Mucosa of rectum (tissue), 2 donors: ENCODE measurements around the gene ZSCAN5C.
"Not testable (repeated sequence)": the region's sequence is repeated elsewhere in the genome, so short reads cannot be mapped to it uniquely, and the experiment has no call there.

ENCODE experiments used
- H3K27ac ChIP-seq, 2 donors: one replicate each; pipeline ENCODE4 v1.7.0; 2013; ENCODE audit warnings: inconsistent platforms in 2 of 2, low read depth in 2 of 2, low read length in 2 of 2
- H3K27me3 ChIP-seq, 2 donors: one replicate each; pipeline ENCODE4 v1.7.0; 2013; ENCODE audit warnings: low read length in 2 of 2; ENCODE audit not compliant: control insufficient read depth in 2 of 2, insufficient read depth in 2 of 2
- H3K36me3 ChIP-seq, 2 donors: one replicate each; pipeline ENCODE4 v1.7.0; 2013; ENCODE audit warnings: low read length in 2 of 2; ENCODE audit not compliant: control insufficient read depth in 2 of 2, insufficient read depth in 2 of 2
- H3K4me1 ChIP-seq, 2 donors: one replicate each; pipeline ENCODE4 v1.7.0; 2013; ENCODE audit warnings: low read length in 2 of 2, mild to moderate bottlenecking in 1 of 2; ENCODE audit not compliant: control insufficient read depth in 2 of 2, insufficient read depth in 2 of 2
- H3K4me3 ChIP-seq, 2 donors: one replicate each; pipeline ENCODE4 v1.7.0; 2013; ENCODE audit warnings: low read length in 2 of 2
- H3K9ac ChIP-seq, 2 donors: one replicate each; pipeline ENCODE4 v1.7.0; 2013; ENCODE audit warnings: low read length in 2 of 2, low read depth in 1 of 2, mild to moderate bottlenecking in 1 of 2
- H3K9me3 ChIP-seq, 2 donors: one replicate each; pipeline ENCODE4 v1.7.0; 2013; ENCODE audit warnings: low read length in 2 of 2; ENCODE audit not compliant: control insufficient read depth in 2 of 2
- donor health status: healthy.
- donor health status: Normal muscosa, but diverticular disease.

ZSCAN5C gene

GRCh38 chr19:56162258-56162657 lies 39.8 kb upstream of the ZSCAN5C start:
- Histone ChIP-seq H3K9me3 (no peaks in the 10 kb centered on the region), H3K27me3 (no peaks in the 10 kb centered on the region), H3K27ac (no peak overlapping the region), H3K9ac (no peak overlapping the region), H3K36me3 (peaks cover 11 to 13% of the 10 kb centered on the region in 2 donors), H3K4me1 (no peaks in the 10 kb centered on the region), H3K4me3 (no peak overlapping the region)

GRCh38 chr19:56163097-56163496 lies 39.0 kb upstream of the ZSCAN5C start:
- Histone ChIP-seq H3K27ac (no peak overlapping the region), H3K4me3 (no peak overlapping the region), H3K4me1 (no peaks in the 10 kb centered on the region), H3K9ac (no peak overlapping the region), H3K9me3 (no peaks in the 10 kb centered on the region), H3K27me3 (no peaks in the 10 kb centered on the region), H3K36me3 (peaks cover 11 to 13% of the 10 kb centered on the region in 2 donors)

GRCh38 chr19:56167064-56167578 lies 35.0 kb upstream of the ZSCAN5C start:
- H3K9ac ChIP-seq = no peak overlapping the region
- no peak overlapping the region for H3K27ac ChIP-seq
- no peak overlapping the region for H3K4me3 ChIP-seq
- no peaks in the 10 kb centered on the region for H3K27me3 ChIP-seq
- H3K9me3 ChIP-seq = no peaks in the 10 kb centered on the region
- no peaks in the 10 kb centered on the region for H3K4me1 ChIP-seq
- no peaks in the 10 kb centered on the region for H3K36me3 ChIP-seq

- H3K4me3 ChIP-seq = no peak overlapping the region
- no peak overlapping the region for H3K27ac ChIP-seq
- no peaks in the 10 kb centered on the region for H3K9me3 ChIP-seq
- H3K36me3 ChIP-seq = no peaks in the 10 kb centered on the region
- H3K9ac ChIP-seq = no peak overlapping the region
- no peaks in the 10 kb centered on the region for H3K4me1 ChIP-seq
- H3K27me3 ChIP-seq = peaks cover 4 to 9% of the 10 kb centered on the region in 2 donors
Observed at GRCh38 chr19:56170261-56170660, 31.8 kb upstream of the ZSCAN5C start.

- H3K9ac ChIP-seq = no peak overlapping the region
- no peaks in the 10 kb centered on the region for H3K9me3 ChIP-seq
- H3K36me3 ChIP-seq = no peaks in the 10 kb centered on the region
- H3K27me3 ChIP-seq = peaks cover 6 to 9% of the 10 kb centered on the region in 2 donors
- no peaks in the 10 kb centered on the region for H3K4me1 ChIP-seq
- no peak overlapping the region for H3K27ac ChIP-seq
- no peak overlapping the region for H3K4me3 ChIP-seq
Observed at GRCh38 chr19:56174086-56174485, 28.0 kb upstream of the ZSCAN5C start.

GRCh38 chr19:56174550-56174949 lies 27.5 kb upstream of the ZSCAN5C start:
- Histone ChIP-seq H3K36me3 (no peaks in the 10 kb centered on the region), H3K4me3 (no peak overlapping the region), H3K9ac (no peak overlapping the region), H3K9me3 (no peaks in the 10 kb centered on the region), H3K27ac (no peak overlapping the region), H3K4me1 (no peaks in the 10 kb centered on the region), H3K27me3 (peaks cover 6 to 9% of the 10 kb centered on the region in 2 donors)

GRCh38 chr19:56175861-56176307 lies 26.2 kb upstream of the ZSCAN5C start, which contains the start of gene GALP:
Gene GALP (plus strand): TSS chr19:56176008. CDS start chr19:56177109, 1,101 bp downstream.
- not testable (repeated sequence) for H3K4me1 ChIP-seq, H3K36me3 ChIP-seq, H3K27ac ChIP-seq, H3K9me3 ChIP-seq, H3K9ac ChIP-seq, H3K4me3 ChIP-seq, H3K27me3 ChIP-seq

GRCh38 chr19:56176310-56176709 lies 25.8 kb upstream of the ZSCAN5C start:
- H3K9me3 ChIP-seq, H3K36me3 ChIP-seq, H3K4me1 ChIP-seq, H3K4me3 ChIP-seq, H3K27ac ChIP-seq, H3K9ac ChIP-seq, H3K27me3 ChIP-seq: not testable (repeated sequence)

GRCh38 chr19:56176881-56177280 lies 25.2 kb upstream of the ZSCAN5C start:
- H3K4me3 ChIP-seq = no peak overlapping the region
- H3K36me3 ChIP-seq = no peaks in the 10 kb centered on the region
- H3K4me1 ChIP-seq = no peaks in the 10 kb centered on the region
- H3K27ac ChIP-seq = no peak overlapping the region
- H3K9me3 ChIP-seq = no peaks in the 10 kb centered on the region
- no peak overlapping the region for H3K9ac ChIP-seq
- H3K27me3 ChIP-seq = peaks cover 6 to 9% of the 10 kb centered on the region in 2 donors

- no peak overlapping the region for H3K4me3 ChIP-seq
- no peaks in the 10 kb centered on the region for H3K4me1 ChIP-seq
- H3K27me3 ChIP-seq = peaks cover 9% of the 10 kb centered on the region in 2 donors
- no peaks in the 10 kb centered on the region for H3K9me3 ChIP-seq
- no peak overlapping the region for H3K9ac ChIP-seq
- H3K36me3 ChIP-seq = no peaks in the 10 kb centered on the region
- no peak overlapping the region for H3K27ac ChIP-seq
Observed at GRCh38 chr19:56177564-56178243, 24.4 kb upstream of the ZSCAN5C start.
